Esophagus (tissue), 2 donors: ENCODE results near the gene FAM149B1. TPM values are rescaled to one million over a fixed set of nuclear protein-coding genes. Genes with fewer than 3 reads are reported as not detected.
"Not testable (repeated sequence)": the region's sequence is repeated elsewhere in the genome, so short reads cannot be mapped to it uniquely, and the experiment has no call there.

Source experiments
- H3K27ac ChIP-seq, 2 donors: one replicate each; pipeline ENCODE4 v1.5.1; 2013; ENCODE audit warnings: low read depth in 2 of 2, mild to moderate bottlenecking in 2 of 2, inconsistent platforms in 1 of 2, low read length in 1 of 2, moderate library complexity in 1 of 2
- H3K27me3 ChIP-seq, 2 donors: one replicate each; pipeline ENCODE4 v1.6.1; 2013; ENCODE audit warnings: low read length in 2 of 2, control low read depth in 1 of 2, mild to moderate bottlenecking in 1 of 2; ENCODE audit not compliant: insufficient read depth in 2 of 2, control insufficient read depth in 1 of 2
- H3K36me3 ChIP-seq, 2 donors: one replicate each; pipeline ENCODE4 v1.6.1; 2013; ENCODE audit warnings: low read length in 1 of 2; ENCODE audit not compliant: control insufficient read depth in 2 of 2, insufficient read depth in 2 of 2
- H3K4me1 ChIP-seq, 2 donors: one replicate each; pipeline ENCODE4 v1.6.1; 2013; ENCODE audit warnings: low read length in 1 of 2; ENCODE audit not compliant: control insufficient read depth in 2 of 2, insufficient read depth in 2 of 2
- H3K4me3 ChIP-seq, 2 donors: one replicate each; pipeline ENCODE4 v1.5.1; 2013; ENCODE audit warnings: low read length in 2 of 2, mild to moderate bottlenecking in 2 of 2, low read depth in 1 of 2, moderate library complexity in 1 of 2
- H3K9me3 ChIP-seq, 2 donors: one replicate each; pipeline ENCODE4 v1.6.1; 2013; ENCODE audit warnings: mild to moderate bottlenecking in 2 of 2, low read depth in 1 of 2, low read length in 1 of 2, moderate library complexity in 1 of 2; ENCODE audit not compliant: control insufficient read depth in 2 of 2, insufficient read depth in 1 of 2
- WGBS, 2 donors: extraction: QIAGEN DNeasy Blood & Tissue Kit; methylation state at CpG; one replicate each; pipeline ENCODE4 v1.1.7; 2013; 5-methylcytosine and 5-hydroxymethylcytosine counted together
- polyA plus RNA-seq, 2 donors: library from polyadenylated mRNA; stranded (reverse); fragments of 200-250 nt; gene quantifications; one replicate each; pipeline ENCODE4 v1.2.3, GENCODE V29; 2013
- donor health status: healthy with polysubstance abuse.
- donor health status: Bipolar disorder and iron deficiency.

Gene FAM149B1
- polyA plus RNA-seq, 2 donors, result 9.4 to 21.7 TPM

- Histone ChIP-seq H3K27me3 (no peaks in the 10 kb centered on the region), H3K27ac (no peak overlapping the region), H3K36me3 (peaks cover 0 to 6% of the 10 kb centered on the region in 2 donors), H3K4me3 (no peak overlapping the region), H3K4me1 (no peaks in the 10 kb centered on the region), H3K9me3 (no peaks in the 10 kb centered on the region)
- WGBS, 2 donors, result 84 to 87% methylated on average over 3 of the region's 3 CpGs
Observed at GRCh38 chr10:73141603-73142002, 26.3 kb upstream of the FAM149B1 start.

GRCh38 chr10:73150633-73151413, 17.1 kb upstream of the FAM149B1 start:
- H3K27ac ChIP-seq, H3K4me1 ChIP-seq, H3K36me3 ChIP-seq, H3K27me3 ChIP-seq, H3K4me3 ChIP-seq, H3K9me3 ChIP-seq: not testable (repeated sequence)
- 78 to 93% methylated on average over 7 of the region's 8 CpGs for WGBS, 2 donors

GRCh38 chr10:73152009-73152408, 15.9 kb upstream of the FAM149B1 start:
- H3K27ac ChIP-seq, result no peak overlapping the region
- no peaks in the 10 kb centered on the region for H3K27me3 ChIP-seq
- H3K4me1 ChIP-seq, result no peaks in the 10 kb centered on the region
- no peaks in the 10 kb centered on the region for H3K9me3 ChIP-seq
- peaks cover 6 to 7% of the 10 kb centered on the region in 2 donors for H3K36me3 ChIP-seq
- WGBS, 2 donors, result 99% methylated on average over 3 of the region's 3 CpGs
- no peak overlapping the region for H3K4me3 ChIP-seq

DNA sequence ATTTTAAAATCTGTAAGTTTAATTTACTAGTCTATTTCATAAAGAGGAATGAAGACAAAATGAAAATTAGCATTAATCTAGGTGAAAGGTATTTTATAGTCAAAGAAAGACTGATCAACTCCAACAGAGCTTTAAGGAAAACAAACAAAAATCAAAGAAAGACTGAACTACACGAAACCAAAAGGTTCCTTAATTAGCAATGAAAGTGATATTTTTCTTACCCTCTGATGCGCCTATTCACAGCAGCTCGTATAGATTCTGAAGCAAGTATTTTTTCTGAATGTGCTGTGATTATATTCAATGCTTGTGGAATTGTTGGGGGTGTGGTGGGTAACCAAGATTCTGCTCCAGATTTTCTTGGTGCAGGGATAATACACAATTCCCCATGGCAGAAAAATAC, 11.9 kb upstream of the FAM149B1 start:
- no peak overlapping the region for H3K27ac ChIP-seq
- no peaks in the 10 kb centered on the region for H3K27me3 ChIP-seq
- H3K9me3 ChIP-seq, result no peaks in the 10 kb centered on the region
- H3K36me3 ChIP-seq, result peaks cover 2% of the 10 kb centered on the region in 2 donors
- H3K4me3 ChIP-seq, result no peak overlapping the region
- WGBS, 2 donors, result 89 to 91% methylated on average over 3 of the region's 3 CpGs
- no peaks in the 10 kb centered on the region for H3K4me1 ChIP-seq

GRCh38 chr10:73159038-73159648, 8.8 kb upstream of the FAM149B1 start:
- Histone ChIP-seq H3K27ac (no peak overlapping the region), H3K4me3 (no peak overlapping the region), H3K4me1 (no peaks in the 10 kb centered on the region), H3K36me3 (peaks cover 6% of the 10 kb centered on the region in 2 donors), H3K27me3 (no peaks in the 10 kb centered on the region), H3K9me3 (no peaks in the 10 kb centered on the region)
- 6 to 8% methylated on average over 5 of the region's 5 CpGs for WGBS, 2 donors

- H3K36me3 ChIP-seq, result peaks cover 5% of the 10 kb centered on the region in 2 donors
- H3K27me3 ChIP-seq, result no peaks in the 10 kb centered on the region
- no peaks in the 10 kb centered on the region for H3K4me1 ChIP-seq
- H3K27ac ChIP-seq, result no peak overlapping the region
- 89 to 91% methylated on average over 1 of the region's 1 CpG for WGBS, 2 donors
- no peak overlapping the region for H3K4me3 ChIP-seq
- H3K9me3 ChIP-seq, result no peaks in the 10 kb centered on the region
Observed at GRCh38 chr10:73161079-73161478, 6.8 kb upstream of the FAM149B1 start.

DNA sequence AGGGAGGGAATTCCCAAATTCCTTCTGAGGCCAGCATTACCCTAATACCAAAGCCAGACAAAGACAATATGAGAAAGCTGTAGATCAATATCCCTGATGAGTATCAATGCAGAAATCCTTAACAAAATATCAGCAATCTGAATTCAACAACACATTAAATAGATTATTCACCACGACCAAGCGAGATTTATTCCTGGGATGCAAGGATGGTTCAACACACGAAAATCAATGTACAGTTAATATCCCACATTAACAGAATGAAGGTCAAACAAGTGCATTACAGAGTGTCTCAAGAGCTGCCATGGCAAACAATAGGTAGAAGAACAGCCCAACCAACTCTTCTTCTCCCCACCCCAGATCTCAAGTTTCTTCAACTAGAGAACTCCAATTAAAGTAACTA, 6.3 kb upstream of the FAM149B1 start:
- H3K4me3 ChIP-seq, result no peak overlapping the region
- H3K9me3 ChIP-seq, result no peaks in the 10 kb centered on the region
- no peaks in the 10 kb centered on the region for H3K4me1 ChIP-seq
- H3K27ac ChIP-seq, result no peak overlapping the region
- 95 to 96% methylated on average over 3 of the region's 3 CpGs for WGBS, 2 donors
- H3K36me3 ChIP-seq, result peaks cover 5% of the 10 kb centered on the region in 2 donors
- no peaks in the 10 kb centered on the region for H3K27me3 ChIP-seq

DNA sequence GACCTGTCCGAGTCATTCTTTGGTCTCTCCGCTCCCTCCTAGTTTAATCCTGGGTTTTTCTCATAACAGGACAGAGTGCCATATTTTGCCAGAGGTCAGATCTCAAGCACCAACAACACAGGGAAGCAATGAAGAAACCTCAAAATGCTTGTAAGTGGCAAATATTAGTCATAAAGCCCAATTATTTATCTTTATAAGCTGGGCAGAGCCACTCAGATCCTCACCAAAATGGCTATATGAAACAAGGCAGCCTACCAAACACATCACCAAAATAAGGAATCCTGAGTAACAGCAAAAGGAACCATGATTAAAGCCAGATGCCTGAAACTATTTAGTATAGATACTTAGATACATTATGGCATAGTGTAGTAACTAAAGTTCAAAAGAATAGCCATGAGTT, 4.8 kb upstream of the FAM149B1 start:
- Histone ChIP-seq H3K4me3 (no peak overlapping the region), H3K9me3 (no peaks in the 10 kb centered on the region), H3K27ac (no peak overlapping the region), H3K36me3 (peaks cover 5% of the 10 kb centered on the region in 2 donors), H3K27me3 (no peaks in the 10 kb centered on the region), H3K4me1 (no peaks in the 10 kb centered on the region)
- WGBS, 2 donors, result 96 to 98% methylated on average over 2 of the region's 2 CpGs

DNA sequence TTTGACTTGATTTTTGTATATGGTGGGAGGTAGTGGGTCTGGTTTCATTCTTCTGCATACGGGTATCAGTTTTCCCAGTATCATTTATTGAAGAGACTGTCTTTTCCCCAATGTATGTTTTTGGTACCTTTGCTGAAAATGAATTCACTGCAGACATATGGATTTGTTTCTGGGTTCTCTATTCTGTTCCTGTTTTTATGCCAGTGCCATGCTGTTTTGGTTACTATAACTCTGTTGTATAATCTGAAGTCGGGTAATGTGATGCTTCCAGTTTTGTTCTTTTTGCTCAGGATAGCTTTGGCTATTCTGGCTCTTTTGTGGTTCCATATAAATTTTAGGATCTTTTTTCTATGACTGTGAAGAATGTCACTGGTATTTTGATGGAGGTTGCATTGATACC, 947 bp upstream of the FAM149B1 start:
- Histone ChIP-seq H3K4me1 (no peaks in the 10 kb centered on the region), H3K36me3 (peaks cover 5% of the 10 kb centered on the region in 2 donors), H3K27ac (no peak overlapping the region), H3K9me3 (no peaks in the 10 kb centered on the region), H3K27me3 (no peaks in the 10 kb centered on the region), H3K4me3 (peak overlapping the region in 1 of 2 donors; percentile 98)
- WGBS, 2 donors, result 85 to 87% methylated on average over 2 of the region's 2 CpGs

GRCh38 chr10:73167458-73167782, 499 bp upstream of the FAM149B1 start:
- Histone ChIP-seq H3K36me3 (peaks cover 5% of the 10 kb centered on the region in 2 donors), H3K9me3 (no peaks in the 10 kb centered on the region), H3K27ac (peak overlapping the region; percentile 92 to 100), H3K27me3 (no peaks in the 10 kb centered on the region), H3K4me3 (peak overlapping the region; percentile 87 to 98), H3K4me1 (no peaks in the 10 kb centered on the region)
- 8 to 9% methylated on average over 5 of the region's 5 CpGs for WGBS, 2 donors
